PC-9 (cell line): ENCODE data around the gene DNAH7. TPM values are rescaled to one million over a fixed set of nuclear protein-coding genes. Genes with fewer than 3 reads are reported as not detected.

Source experiments
- BruUV-seq: library from RNA; stranded (reverse); fragments of 400-500 nt; replicated peaks from 2 replicates; lab custom pipeline; 2021; lab: Mats Ljungman, UMichigan
- CTCF ChIA-PET: fragments of 300-600 bp; sonication (Branson Sonifier 250); formaldehyde crosslinking; loops from one replicate; lab custom pipeline; 2022; ENCODE audit warnings: antibody characterized with exemption; lab: Charles Lee
- POLR2A ChIA-PET: fragments of 300-600 bp; sonication (Branson Sonifier 250); formaldehyde crosslinking; loops from one replicate; lab custom pipeline; 2022; ENCODE audit warnings: antibody characterized with exemption; ENCODE audit not compliant: unreplicated experiment; lab: Charles Lee
- DNase-seq, 2 experiments: peaks; one replicate each; pipeline versions ENCODE4 v3.0.0 to v3.0.0-alpha.2; 2015 to 2022; ENCODE audit warnings: mixed read lengths in 1 of 2
- H2AFZ ChIP-seq: fragments of 200-600 bp; sonication (generic); 2 replicates; pipeline ENCODE4 v1.8.1; 2017; ENCODE audit warnings: antibody characterized with exemption
- H3F3A ChIP-seq: fragments of 200-600 bp; sonication (generic); 2 replicates; pipeline ENCODE4 v1.8.1; 2017; ENCODE audit warnings: antibody characterized with exemption, mild to moderate bottlenecking, low read depth; ENCODE audit not compliant: insufficient read depth
- H3K27ac ChIP-seq: fragments of 200-600 bp; sonication (generic); 2 replicates; pipeline ENCODE4 v1.6.1; 2016; ENCODE audit warnings: mixed run types
- H3K27me3 ChIP-seq: fragments of 200-600 bp; sonication (generic); 2 replicates; pipeline ENCODE4 v1.6.1; 2016; ENCODE audit warnings: low read depth, mixed run types; ENCODE audit not compliant: insufficient read depth
- H3K36me3 ChIP-seq: fragments of 200-600 bp; sonication (generic); 2 replicates; pipeline ENCODE4 v1.6.1; 2016; ENCODE audit warnings: low read depth, mixed run types
- H3K4me1 ChIP-seq: fragments of 200-600 bp; sonication (generic); replicated peaks from 2 replicates; pipeline ENCODE4 v1.6.1; 2016; ENCODE audit warnings: mixed run types; ENCODE audit not compliant: insufficient read depth
- H3K4me2 ChIP-seq: fragments of 200-600 bp; sonication (generic); 2 replicates; pipeline ENCODE4 v1.6.1; 2017; ENCODE audit warnings: mixed run types
- H3K4me3 ChIP-seq: fragments of 200-600 bp; sonication (generic); 2 replicates; pipeline ENCODE4 v1.6.1; 2016; ENCODE audit warnings: mixed run types
- H3K79me2 ChIP-seq: fragments of 200-600 bp; sonication (generic); 2 replicates; pipeline ENCODE4 v1.6.1; 2017; ENCODE audit warnings: low read depth, mixed run types
- H3K9me2 ChIP-seq: fragments of 200-600 bp; sonication (generic); 2 replicates; pipeline ENCODE4 v1.8.1; 2017; ENCODE audit warnings: mild to moderate bottlenecking; ENCODE audit not compliant: insufficient read depth
- H3K9me3 ChIP-seq: fragments of 200-600 bp; sonication (generic); 2 replicates; pipeline ENCODE4 v1.8.1; 2016; ENCODE audit warnings: low read depth; ENCODE audit not compliant: insufficient read depth
- H4K20me1 ChIP-seq: fragments of 200-600 bp; sonication (generic); 2 replicates; pipeline ENCODE4 v1.8.1; 2017; ENCODE audit not compliant: insufficient read depth
- CTCF ChIP-seq: fragments of 200-600 bp; sonication (generic); conservative IDR thresholded peaks from 2 replicates; pipeline ENCODE4 v1.6.1; 2017; ENCODE audit warnings: mixed run types, antibody characterized with exemption, mild to moderate bottlenecking, moderate library complexity
- EZH2 ChIP-seq: fragments of 200-600 bp; sonication (generic); IDR thresholded peaks from 2 replicates; pipeline ENCODE4 v1.8.0; 2017; ENCODE audit warnings: antibody characterized with exemption, low read depth
- intact Hi-C: fragments of 100-400 bp; cut with micrococcal nuclease; formaldehyde crosslinking; loops from one replicate; pipeline ENCODE4 v1.10.0; 2022; ENCODE audit not compliant: unreplicated experiment
- total RNA-seq: library from RNA; stranded (reverse); gene quantifications from 2 replicates; pipeline ENCODE4 v1.2.3, GENCODE V29; 2021

DNAH7 gene
- total RNA-seq, 1 experiment from 2014 or later = 3.8 TPM

DNA sequence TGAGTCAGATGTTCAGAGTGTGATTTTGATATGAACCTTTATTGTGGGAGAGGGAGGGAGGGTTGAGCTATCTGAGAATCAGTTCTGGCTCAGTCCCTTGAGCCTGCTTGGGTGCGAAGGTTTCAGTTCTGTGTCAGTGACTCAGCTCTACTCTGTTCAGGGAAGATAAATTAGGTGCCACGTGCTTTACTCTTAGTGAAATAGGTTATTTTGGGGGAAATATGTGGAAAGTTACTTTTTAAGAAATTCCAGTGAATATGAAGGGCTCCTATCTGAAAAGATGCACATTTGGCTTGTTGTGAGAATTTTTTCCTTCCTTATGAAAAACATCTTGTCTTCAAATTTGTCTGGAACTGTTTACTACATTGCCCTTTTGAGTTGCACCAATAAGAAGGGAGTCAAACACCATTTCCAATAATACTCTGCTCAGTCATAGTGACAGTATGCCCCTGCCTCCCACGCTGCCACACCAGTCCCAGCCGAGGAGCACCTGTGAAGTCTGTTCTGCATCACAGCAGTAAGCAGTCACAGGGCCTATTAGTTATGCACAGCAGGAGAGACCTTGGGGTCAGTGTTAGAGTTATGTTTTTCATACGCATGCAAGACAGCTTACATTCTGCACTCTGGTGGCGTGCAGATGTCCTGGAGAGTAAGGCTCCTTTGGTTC lies 32.8 kb upstream of the DNAH7 start:
- BruUV-seq = no TSS peak

GRCh38 chr2:196099916-196100315 lies 31.3 kb upstream of the DNAH7 start:
- BruUV-seq = no TSS peak
- Histone ChIP-seq H2AFZ (no peak overlapping the region), H3K27ac (no peak overlapping the region), H3K4me1 (no peaks in the 10 kb centered on the region), H3K36me3 (no peaks in the 10 kb centered on the region), H3K4me3 (no peak overlapping the region), H3K27me3 (no peaks in the 10 kb centered on the region), H3F3A (no peaks in the 10 kb centered on the region), H3K9me2 (no peaks in the 10 kb centered on the region), H3K79me2 (no peaks in the 10 kb centered on the region), H3K4me2 (no peak overlapping the region), H3K9me3 (no peaks in the 10 kb centered on the region), H4K20me1 (no peaks in the 10 kb centered on the region)
- DNase-seq = no peak
- ChIA-PET CTCF (no interaction called here), POLR2A (no interaction called here)
- intact Hi-C loops = no loop called here
- TF ChIP-seq EZH2 (no peak), CTCF (no peak)

More for the DNA sequence above, 32.8 kb upstream of the DNAH7 start:
- CTCF ChIA-PET = no interaction called here
- Histone ChIP-seq H3K27ac (no peak overlapping the region), H3K4me3 (no peak overlapping the region), H3K36me3 (no peaks in the 10 kb centered on the region), H4K20me1 (no peaks in the 10 kb centered on the region), H3F3A (no peaks in the 10 kb centered on the region), H3K9me2 (no peaks in the 10 kb centered on the region), H2AFZ (no peak overlapping the region), H3K79me2 (no peaks in the 10 kb centered on the region), H3K27me3 (no peaks in the 10 kb centered on the region), H3K4me1 (no peaks in the 10 kb centered on the region), H3K9me3 (no peaks in the 10 kb centered on the region), H3K4me2 (no peak overlapping the region)
- intact Hi-C loops = no loop called here
- TF ChIP-seq CTCF (no peak), EZH2 (no peak)
- POLR2A ChIA-PET = no interaction called here
- DNase-seq = no peak

- Histone ChIP-seq H3K9me3 (no peaks in the 10 kb centered on the region), H3K4me1 (no peaks in the 10 kb centered on the region), H3K36me3 (no peaks in the 10 kb centered on the region), H3K79me2 (no peaks in the 10 kb centered on the region), H3F3A (no peaks in the 10 kb centered on the region), H2AFZ (no peak overlapping the region), H3K9me2 (no peaks in the 10 kb centered on the region), H3K27ac (no peak overlapping the region), H4K20me1 (no peaks in the 10 kb centered on the region), H3K4me3 (no peak overlapping the region), H3K27me3 (no peaks in the 10 kb centered on the region), H3K4me2 (no peak overlapping the region)
- no TSS peak for BruUV-seq
- intact Hi-C loops = no loop called here
- no peak for DNase-seq
- TF ChIP-seq EZH2 (no peak), CTCF (no peak)
- POLR2A ChIA-PET = interaction anchor here (0.7 kb wide), 1 partner anchor 517 kb away, joined by 3 read pairs; no protein-coding TSS in a partner anchor
- CTCF ChIA-PET = no interaction called here
Measured at GRCh38 chr2:196097864-196098660, 29.4 kb upstream of the DNAH7 start.
